GM21447 (cell line): Measurements from ENCODE around the gene BCO1.
"Not testable (repeated sequence)": the region's sequence is repeated elsewhere in the genome, so short reads cannot be mapped to it uniquely, and the experiment has no call there.

ENCODE experiments used
- ATAC-seq: cut with Tn5 transposase; IDR thresholded peaks from one replicate; pipeline ENCODE4 v1.9.1; 2021; ENCODE audit not compliant: unreplicated experiment

The BCO1 gene

DNA sequence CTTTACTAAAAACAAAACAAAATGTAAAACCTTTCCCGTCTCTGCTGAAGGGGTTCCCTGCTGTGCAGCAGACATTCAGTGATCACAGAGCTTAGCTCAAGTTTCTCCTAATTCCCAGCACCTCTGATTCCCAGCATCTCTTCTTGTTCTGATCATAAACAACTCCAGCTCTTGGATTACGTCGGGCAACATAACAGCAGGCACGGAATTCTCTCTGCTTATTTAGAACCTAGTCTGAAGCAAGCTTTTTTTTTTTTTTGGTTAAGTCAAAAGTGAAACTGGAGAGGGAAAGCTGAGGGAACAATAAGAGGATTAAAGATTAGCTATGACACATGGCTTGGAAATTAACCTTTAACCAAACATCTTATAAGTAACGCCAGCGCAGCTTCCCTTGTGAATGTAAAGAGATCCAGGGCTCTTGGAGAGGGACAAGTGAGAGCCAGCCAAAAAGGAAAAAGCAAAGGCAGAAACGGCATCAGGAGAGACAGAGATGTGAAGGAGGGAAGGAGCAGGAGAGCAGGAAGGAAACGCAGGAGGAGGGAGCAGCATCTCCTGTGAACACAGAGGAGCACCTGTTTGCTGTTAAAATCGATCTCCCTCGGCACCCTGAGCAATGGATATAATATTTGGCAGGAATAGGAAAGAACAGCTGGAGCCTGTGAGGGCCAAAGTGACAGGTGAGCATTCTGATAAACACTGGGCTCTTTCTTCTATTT, at the start of gene BCO1:
BCO1 (plus strand) TSS at position 394 of the 716 bp plus-strand sequence; CDS start at position 614, 220 bp downstream.
- no peak for ATAC-seq

GRCh38 chr16:81189100-81189664, 49.3 kb upstream of the BCO1 start:
- ATAC-seq, result no peak

DNA sequence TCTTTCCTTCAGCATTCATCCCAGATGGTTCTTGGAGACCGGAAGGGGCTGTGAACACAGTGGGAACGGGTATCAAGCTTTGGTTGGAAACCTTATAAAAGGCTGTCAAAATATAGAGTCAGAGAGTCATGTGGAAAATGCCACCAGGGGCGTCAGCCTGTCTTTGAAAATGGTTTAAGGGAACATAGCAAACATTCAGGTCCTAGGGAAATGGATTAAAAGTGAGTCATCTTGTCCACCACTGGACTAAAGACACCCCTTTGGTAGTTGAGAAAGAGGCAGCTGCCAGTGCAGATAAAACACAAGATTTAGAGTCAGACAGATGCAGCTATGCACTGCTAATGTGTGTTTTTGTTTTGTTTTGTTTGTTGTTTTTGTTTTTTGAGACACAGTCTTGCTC, 47.8 kb upstream of the BCO1 start:
- no peak for ATAC-seq

DNA sequence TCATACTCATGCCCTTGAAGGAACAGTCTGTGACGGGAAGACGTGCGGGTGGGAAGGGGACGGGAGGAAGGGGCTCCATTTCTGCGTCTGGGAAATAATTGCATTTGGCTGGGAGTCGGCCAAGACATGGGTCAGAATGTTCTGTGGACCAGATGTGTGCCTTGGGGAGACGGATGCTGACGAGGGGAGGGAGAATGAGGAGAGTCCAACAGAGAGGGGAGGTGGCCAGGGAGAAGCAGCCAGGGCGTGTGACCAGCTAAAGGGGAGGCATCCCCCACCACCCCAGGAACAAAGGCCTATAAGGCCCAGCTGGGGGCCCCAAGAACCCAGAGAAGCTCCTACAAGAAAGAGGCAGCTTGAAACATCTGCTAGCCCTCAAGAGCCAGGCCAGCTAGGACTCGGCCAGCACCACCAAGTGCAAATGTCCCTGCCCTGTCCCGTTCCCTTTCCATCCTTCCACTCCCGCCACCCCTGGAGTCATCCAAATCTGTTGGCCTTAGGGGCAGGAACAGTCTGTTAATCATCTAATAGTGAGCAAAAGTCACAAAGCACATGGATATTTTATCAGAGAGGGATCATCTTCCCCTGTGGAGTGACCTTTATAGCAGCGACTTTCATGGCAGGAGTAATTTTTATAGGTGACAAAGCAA, 42.5 kb upstream of the BCO1 start:
- ATAC-seq, result no peak

- no peak for ATAC-seq
Measured at GRCh38 chr16:81198635-81199034, 39.9 kb upstream of the BCO1 start.

GRCh38 chr16:81201267-81201666, 37.2 kb upstream of the BCO1 start:
- no peak for ATAC-seq

DNA sequence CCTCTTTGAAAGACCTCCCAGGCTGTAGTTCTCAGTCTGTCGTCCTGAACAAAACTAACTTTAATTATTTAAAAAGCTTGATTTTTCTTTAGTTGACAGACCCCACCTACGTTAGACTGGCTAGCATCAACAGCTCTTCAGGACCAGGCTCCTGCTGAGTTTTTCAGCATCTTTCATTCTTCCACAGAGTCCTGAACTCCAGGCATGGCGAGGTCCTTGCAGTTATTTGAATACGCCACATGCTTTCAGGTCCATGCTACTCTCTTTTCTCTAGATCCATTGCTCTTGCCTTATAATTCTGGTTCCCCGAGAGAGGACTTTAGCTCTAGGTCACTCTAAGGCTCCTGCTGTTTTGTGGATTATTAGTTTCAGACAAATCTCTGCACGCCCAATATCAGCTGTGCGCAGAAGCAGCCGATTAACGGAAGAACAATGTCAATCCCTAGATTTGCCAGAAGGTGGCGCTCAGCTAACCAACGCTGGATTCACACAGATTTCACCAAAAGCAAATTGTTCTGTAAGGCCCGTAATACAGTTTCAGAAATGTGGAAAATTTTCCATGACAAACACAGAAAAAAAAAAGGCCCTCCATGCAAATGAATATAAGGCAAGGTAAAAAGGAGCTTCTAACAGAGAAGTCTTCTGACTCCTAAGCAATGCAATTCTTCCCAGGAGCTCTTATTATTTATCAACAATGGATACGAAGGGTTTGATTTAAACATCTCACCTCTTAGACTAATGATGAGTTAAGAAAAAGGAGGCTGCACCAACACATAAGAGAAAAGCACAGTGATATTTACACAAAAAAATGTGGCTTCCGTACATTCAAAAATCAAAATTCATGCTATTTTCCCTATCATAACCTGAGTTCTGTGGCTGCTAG, 33.5 kb upstream of the BCO1 start:
- ATAC-seq, result no peak

- ATAC-seq, result no peak
Measured at GRCh38 chr16:81207076-81207475, 31.4 kb upstream of the BCO1 start.

- ATAC-seq, result no peak
Measured at GRCh38 chr16:81210807-81211206, 27.7 kb upstream of the BCO1 start.

DNA sequence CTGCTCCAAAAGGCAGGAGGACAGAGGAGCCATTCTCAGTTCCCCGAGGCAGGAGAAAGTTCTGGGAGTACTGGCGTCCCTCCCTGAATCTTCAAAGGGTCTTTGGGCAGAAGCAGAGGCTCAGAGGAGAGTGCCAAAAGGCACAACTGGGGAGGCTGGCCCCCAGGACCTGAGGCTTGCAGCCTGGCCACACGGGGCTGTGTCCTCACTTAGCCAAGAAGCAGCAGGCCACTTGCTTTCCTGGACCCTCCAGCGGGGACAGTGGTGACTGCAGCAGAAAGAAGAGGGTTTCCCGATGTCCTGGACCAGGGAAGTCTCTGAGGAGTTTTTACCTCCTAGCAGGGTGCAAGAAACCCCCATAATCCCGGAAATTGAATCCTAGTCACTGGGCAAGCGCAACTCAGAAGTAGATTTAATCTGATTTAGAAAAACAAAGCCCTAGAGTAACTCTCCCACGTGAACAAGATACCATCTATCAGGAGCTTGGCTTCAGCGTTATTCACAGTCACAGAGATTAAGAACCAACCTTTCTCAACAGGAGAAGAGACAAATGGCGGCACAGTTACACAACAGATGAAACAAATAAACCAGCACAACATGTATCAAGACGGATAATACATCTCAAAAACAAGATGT, 25.5 kb upstream of the BCO1 start:
- no peak for ATAC-seq

DNA sequence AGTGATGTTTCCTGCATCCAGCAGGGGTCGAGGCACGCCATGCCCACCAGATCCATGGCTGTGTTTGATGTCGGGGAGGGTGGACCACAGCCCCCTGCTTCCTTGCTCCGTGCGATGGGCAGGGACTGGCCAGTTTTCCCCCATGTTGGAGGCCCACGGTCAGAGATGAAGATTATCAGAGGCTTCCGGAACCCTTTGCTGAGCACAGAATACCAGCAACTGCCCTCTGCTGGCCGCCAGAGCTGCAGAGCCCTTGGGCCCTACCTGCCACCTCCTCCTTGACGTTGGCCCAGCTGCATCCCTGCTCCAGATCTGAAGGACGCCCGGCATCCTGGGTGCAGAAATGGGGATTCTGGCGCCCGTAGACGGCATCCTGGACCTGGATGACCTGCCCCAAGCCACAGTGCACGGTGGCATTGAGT, 23.7 kb upstream of the BCO1 start:
- ATAC-seq, result no peak

DNA sequence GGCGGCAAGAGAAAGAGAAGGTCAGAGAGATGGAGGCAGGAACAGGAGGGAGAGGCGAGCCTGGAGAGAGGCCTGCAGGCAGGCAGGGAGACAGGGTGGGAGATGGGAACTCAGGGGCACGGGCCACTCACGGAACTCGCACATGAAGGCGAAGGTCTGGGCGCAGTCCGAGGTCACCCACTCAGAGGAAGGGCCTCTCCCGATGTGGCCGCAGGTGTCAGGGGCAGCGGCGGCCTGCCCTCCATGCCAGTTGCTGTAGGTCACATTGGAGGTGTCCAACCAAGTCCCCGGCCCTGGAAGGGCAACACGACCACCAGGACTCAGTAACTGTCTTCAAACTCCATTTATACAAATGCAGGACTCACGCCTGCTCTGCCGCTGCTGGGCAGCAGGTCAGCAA, 22.4 kb upstream of the BCO1 start:
- ATAC-seq, result no peak

GRCh38 chr16:81216706-81217105, 21.8 kb upstream of the BCO1 start:
- no peak for ATAC-seq

- ATAC-seq, result no peak
Measured at GRCh38 chr16:81219151-81219550, 19.3 kb upstream of the BCO1 start.

GRCh38 chr16:81220349-81220748, 18.1 kb upstream of the BCO1 start:
- no peak for ATAC-seq

- no peak for ATAC-seq
Measured at GRCh38 chr16:81221731-81222130, 16.8 kb upstream of the BCO1 start.

DNA sequence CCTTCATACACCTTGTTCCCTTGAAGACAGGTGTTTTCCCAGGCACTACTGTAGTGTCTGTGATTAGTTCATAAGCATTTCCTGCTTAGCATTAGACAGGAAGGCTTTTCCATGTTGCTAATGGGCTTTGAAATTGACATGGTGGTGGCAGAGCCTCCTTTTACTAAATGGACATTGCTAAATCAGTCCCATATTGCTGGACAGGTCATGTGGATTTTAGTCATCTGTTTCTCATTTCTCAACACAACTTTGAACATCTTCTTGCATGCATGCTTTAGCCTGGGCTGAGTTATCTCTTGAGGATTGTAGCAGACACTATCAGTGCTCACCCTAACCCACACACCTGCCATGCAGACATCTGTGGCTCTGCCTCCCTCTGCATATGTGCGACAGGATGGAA, 13.7 kb upstream of the BCO1 start:
- no peak for ATAC-seq

- not testable (repeated sequence) for ATAC-seq
Measured at GRCh38 chr16:81225697-81226096, 12.8 kb upstream of the BCO1 start.

DNA sequence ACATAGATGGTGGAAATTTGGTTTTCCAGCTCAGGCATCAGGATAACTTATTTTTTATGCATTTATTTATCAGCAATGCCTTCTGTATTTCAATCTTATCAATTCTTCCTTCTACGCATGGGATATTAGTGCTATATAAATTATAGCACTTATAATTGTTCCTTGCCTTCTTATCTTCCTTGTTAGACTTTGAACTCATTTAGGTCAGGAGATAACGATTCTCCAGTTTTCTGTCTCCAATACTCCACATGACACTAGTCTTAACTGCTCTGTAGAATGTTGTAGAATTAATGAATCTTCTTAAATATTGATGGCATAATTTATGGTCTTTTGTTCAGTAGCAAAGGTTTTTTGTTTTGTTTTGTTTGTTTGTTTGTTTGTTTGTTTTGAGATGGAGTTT, 10.7 kb upstream of the BCO1 start:
- no peak for ATAC-seq

- ATAC-seq, result no peak
Measured at GRCh38 chr16:81229811-81230210, 8.7 kb upstream of the BCO1 start.

DNA sequence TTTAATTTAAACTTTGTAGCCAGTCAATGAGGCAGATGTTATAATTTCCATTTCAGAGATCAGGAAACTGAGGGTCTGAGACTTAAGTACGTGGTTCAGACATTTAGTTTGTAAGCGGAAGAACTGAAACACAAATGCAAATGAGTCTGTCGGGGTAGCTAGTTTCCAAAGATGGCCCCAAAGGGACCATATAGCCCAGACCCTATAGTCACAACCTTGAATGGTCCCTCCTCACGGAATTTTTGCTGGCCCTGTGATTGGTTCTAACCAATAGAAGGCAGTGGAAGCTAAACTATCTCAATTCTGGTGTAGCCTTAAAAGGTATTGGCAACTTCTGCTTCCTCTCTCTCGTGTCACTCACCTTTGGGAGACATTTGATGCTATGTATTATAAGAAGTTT, 7.5 kb upstream of the BCO1 start:
- no peak for ATAC-seq
